GM12865 (cell line): ENCODE measurements around the gene ALG8.
"Not testable (repeated sequence)": the region's sequence is repeated elsewhere in the genome, so short reads cannot be mapped to it uniquely, and the experiment has no call there.

Experiments used
- DNase-seq: peaks from one replicate; pipeline ENCODE4 v3.0.0; 2010; ENCODE audit warnings: low read depth
- H3K4me3 ChIP-seq: 2 replicates; pipeline ENCODE4 v1.5.1; 2011; ENCODE audit warnings: mild to moderate bottlenecking, low read depth, low read length, control low read depth
- TF ChIP-seq, protein P1 (sequence below): IDR thresholded peaks from 2 replicates; pipeline ENCODE4 v1.5.1; 2011; ENCODE audit warnings: low read length, control low read depth, low read depth, inconsistent platforms; ENCODE audit not compliant: insufficient read depth; ENCODE audit errors: missing control alignments

ALG8 gene

DNA sequence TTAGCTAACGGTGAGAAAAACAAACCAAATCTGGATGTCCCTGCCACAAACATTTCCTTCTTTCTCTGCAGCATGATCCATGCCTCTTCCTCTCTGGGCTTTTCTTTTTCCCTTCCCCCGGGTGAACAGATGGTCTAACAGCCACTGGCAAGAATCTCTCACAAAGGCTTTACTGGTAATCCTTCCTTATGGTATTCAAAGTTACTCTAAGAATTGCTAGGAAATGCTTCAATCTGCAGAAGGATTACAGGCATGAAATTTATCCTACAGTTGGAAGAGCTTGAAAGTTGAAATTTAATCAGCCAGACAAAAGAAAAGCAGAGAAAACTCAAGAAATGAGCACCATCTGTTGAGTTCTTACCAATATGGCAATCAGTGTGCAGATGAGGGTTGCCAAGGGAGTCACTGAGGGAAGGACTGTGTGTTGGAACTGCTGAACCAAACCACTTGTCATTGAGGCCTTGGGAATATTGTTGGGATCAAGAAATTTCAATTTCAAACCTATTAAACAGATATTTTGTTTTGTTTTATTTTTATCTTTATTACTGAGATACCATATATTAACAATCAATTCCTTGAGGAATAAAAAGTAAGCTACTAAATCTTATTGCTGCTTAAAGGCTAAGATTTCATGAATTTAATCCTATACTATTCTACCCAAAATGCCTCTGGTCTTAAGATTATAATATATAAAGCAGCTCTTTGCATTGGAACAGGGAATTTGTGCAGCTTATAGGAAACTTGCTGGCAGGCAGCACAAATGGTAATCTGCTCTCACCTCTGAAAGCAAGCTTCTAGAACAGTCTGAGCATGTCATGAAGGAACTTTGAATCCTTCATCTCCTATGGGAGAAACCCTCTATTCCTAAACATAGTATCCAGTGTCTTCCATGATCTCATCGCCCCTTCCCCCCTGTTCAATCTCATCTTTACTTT, 30.1 kb downstream of the ALG8 start:
- no peak overlapping the region for H3K4me3 ChIP-seq
- TF ChIP-seq, protein P1, sequence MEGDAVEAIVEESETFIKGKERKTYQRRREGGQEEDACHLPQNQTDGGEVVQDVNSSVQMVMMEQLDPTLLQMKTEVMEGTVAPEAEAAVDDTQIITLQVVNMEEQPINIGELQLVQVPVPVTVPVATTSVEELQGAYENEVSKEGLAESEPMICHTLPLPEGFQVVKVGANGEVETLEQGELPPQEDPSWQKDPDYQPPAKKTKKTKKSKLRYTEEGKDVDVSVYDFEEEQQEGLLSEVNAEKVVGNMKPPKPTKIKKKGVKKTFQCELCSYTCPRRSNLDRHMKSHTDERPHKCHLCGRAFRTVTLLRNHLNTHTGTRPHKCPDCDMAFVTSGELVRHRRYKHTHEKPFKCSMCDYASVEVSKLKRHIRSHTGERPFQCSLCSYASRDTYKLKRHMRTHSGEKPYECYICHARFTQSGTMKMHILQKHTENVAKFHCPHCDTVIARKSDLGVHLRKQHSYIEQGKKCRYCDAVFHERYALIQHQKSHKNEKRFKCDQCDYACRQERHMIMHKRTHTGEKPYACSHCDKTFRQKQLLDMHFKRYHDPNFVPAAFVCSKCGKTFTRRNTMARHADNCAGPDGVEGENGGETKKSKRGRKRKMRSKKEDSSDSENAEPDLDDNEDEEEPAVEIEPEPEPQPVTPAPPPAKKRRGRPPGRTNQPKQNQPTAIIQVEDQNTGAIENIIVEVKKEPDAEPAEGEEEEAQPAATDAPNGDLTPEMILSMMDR, result no peak
- DNase-seq, result no peak

DNA sequence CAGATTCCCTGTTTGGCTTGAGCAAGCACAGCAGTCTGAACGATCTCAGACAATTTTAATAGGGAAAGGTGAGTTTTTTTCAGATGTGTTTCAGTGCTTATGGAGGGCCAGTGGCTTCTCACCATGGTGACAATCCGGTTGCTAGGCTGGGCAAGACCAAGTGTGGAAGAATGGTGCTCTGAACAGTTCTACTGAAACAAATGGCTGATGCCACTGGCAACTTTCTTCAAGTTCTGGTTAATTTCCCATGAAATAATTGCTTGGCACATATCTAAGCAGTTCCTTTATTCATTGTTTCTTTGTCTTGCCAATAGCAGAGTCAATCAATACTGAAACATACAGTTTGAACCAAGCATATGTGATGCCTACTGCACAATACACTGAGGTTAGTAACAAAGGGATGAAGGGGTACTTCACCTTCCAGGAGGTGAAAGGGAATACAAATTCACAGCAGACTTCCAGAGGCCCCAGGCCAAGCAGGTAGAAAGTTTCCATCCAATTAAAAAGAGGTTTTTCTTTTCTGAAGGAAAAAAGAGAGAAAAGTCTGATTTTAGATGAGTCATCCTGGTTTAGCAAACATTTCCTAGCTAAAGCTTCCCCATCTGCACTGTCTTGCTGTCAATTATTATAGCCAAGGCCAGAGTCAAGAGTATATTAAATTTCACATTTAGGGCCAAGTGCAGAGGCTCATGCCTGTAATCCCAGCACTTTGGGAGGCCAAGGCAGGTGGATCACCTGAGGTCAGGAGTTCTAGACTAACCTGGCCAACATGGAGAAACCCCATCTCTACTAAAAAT, 38.6 kb downstream of the ALG8 start:
- H3K4me3 ChIP-seq, result no peak overlapping the region
- no peak for DNase-seq

DNA sequence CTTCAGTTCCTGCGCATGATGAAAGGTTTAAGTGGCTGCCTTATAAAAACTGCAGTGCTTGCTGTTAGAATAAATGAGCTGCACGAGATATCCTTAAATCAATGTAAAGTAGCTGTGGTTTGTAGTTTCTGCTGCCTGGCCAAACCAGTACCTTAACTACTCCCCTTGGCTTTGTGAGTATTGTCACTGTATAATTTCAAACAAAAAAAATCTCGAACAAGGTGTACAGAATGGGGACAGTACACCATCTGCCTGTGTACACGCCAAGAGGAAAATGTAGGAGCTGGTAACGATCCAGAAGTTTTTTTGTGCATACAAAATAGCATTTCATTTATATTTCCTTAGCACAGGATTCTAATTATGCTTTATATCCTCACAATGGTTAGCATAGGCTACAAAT, 39.2 kb downstream of the ALG8 start:
- no peak overlapping the region for H3K4me3 ChIP-seq
- TF ChIP-seq, protein P1, result no peak
- no peak for DNase-seq

More for the DNA sequence above, 38.6 kb downstream of the ALG8 start:
- TF ChIP-seq, protein P1, result no peak

DNA sequence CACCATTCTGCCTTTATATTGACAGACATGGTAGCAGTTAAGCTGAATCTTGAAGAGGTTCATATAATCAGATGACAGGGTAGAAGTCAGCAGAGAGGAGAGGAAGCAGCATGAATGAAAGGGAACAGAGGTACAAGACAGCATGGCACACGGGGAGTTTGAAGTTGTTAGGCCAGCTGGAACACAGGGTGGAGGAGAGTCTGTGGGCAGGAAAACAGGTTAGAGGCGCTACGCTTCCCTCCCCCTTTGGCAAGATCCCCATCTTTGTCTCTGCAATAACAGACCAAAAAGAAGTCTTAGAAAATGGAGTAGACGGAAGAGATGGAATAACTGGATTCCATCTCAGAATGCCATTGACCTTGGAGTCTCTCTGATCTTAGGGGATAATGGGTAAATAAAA, 39.8 kb downstream of the ALG8 start:
- TF ChIP-seq, protein P1, result no peak
- H3K4me3 ChIP-seq, result no peak overlapping the region
- DNase-seq, result no peak

DNA sequence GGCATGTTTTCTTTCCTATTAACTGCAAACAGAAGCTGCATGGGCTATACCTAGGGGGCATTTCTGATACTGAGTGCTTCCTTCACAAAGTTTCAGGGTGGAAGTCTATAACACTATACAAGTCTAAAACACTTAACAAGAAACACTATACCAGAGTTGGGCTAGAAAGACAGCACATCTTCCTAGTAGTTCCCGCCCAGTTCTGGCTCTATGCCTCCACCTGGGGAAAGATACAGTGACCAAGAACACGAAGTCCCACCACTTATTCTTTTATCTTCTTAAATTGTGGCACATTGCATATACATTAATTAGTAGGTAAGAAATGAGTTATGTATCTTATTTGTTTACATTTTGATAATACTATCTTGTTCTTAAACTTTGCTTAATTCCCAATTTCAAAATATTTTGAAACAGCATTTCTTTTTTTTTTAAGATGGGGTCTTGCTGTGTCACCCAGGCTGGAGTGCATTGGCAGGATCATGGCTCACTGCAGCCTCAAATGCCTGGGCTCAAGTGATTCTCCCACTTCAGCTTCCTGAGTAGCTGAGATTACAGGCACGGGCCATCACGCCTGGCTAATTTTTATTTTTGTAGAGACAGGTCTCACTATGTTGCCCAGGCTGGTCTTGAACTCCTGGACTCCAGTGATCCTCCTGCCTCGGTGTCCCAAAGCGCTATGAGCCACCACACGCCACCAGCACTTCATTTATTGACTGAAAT, 41.6 kb downstream of the ALG8 start:
- H3K4me3 ChIP-seq, result no peak overlapping the region
- TF ChIP-seq, protein P1, result no peak
- DNase-seq, result no peak

DNA sequence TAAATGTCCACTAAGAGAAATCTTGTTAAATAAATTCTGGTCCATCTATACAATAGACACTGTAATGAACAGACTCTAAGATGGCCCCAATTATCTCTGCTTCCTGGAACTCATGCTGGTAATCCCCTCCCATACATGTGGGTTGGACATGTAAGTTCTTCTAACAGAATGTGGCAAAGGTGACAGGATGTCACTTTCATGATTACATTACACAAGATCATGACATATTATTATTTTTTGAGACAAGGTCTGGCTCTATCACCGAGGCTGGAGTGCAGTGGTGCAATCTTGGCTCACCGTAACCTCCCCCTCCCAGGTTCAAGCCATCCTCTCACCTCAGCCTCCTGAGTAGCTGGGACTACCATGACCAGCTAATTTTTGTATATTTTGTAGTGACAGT, 45.2 kb downstream of the ALG8 start:
- TF ChIP-seq, protein P1, result no peak
- H3K4me3 ChIP-seq, result no peak overlapping the region
- peak; percentile 38 for DNase-seq

DNA sequence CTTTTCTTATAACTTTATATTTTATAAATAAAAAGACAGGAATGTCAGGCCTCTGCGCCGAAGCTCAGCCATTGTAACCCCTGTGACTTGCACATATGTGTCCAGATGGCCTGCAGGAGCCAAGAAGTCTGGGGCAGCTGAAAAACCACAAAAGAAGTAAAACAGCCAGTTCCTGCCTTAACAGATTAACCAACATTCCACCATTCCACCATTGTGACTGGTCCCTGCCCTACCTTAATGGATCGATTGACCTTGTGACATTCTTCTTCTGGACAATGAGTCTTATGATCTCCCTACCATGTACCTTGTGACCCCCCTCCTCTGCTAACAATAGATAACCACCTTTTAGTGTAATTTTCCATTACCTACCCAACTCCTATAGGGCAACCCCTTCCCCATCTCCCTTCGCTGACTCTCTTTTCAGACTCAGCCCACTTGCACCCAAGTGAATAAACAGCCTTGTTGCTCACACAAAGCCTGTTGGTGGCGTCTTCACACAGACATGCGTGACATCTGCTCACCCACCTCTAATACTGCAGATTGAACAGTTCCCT, 52.8 kb downstream of the ALG8 start:
- DNase-seq, H3K4me3 ChIP-seq: not testable (repeated sequence)
